Left ventricle myocardium inferior (tissue), 1 donor: ENCODE data around the gene TAOK2. TPM values are rescaled to one million over a fixed set of nuclear protein-coding genes. Genes with fewer than 3 reads are reported as not detected.

Experiments used
- DNase-seq: peaks from one replicate; pipeline ENCODE4 v3.0.0-alpha.2; 2020
- H3K27ac ChIP-seq: fragments of 200-600 bp; replicated peaks from 2 replicates; pipeline ENCODE4 v1.8.0; 2021
- H3K27me3 ChIP-seq: fragments of 200-600 bp; 2 replicates; pipeline ENCODE4 v1.8.0; 2021; ENCODE audit warnings: low read depth
- H3K36me3 ChIP-seq: fragments of 200-600 bp; 2 replicates; pipeline ENCODE4 v1.8.0; 2021
- H3K4me1 ChIP-seq: fragments of 200-600 bp; 2 replicates; pipeline ENCODE4 v1.8.0; 2021
- H3K4me3 ChIP-seq: fragments of 200-600 bp; 2 replicates; pipeline ENCODE4 v1.8.0; 2021; ENCODE audit warnings: mild to moderate bottlenecking, moderate library complexity
- H3K9me3 ChIP-seq: fragments of 200-600 bp; replicated peaks from 2 replicates; pipeline ENCODE4 v1.8.0; 2021
- CTCF ChIP-seq: fragments of 200-600 bp; IDR thresholded peaks from 2 replicates; pipeline ENCODE4 v1.8.0; 2021; ENCODE audit warnings: antibody characterized with exemption, mild to moderate bottlenecking, borderline replicate concordance
- intact Hi-C: fragments of 100-400 bp; cut with micrococcal nuclease; formaldehyde crosslinking; loops from one replicate; pipeline ENCODE4 v1.11.0; 2022
- total RNA-seq: library from RNA; stranded (reverse); fragmentation: NEBNext Ultra II Directional; extraction: Animal tissue kit (Norgen Biotek cat#: 25700); gene quantifications from one replicate; pipeline ENCODE4 v1.2.1, GENCODE V29; 2021
- donor health status: DM: no; HTN: yes; CAD: no; lungs with severe emphysema.

The TAOK2 gene
- total RNA-seq, 1 donor from 2014 or later, result 34.3 TPM

GRCh38 chr16:30024451-30024850 is 50.8 kb downstream of the TAOK2 start:
- H3K36me3 ChIP-seq, result no peaks in the 10 kb centered on the region
- peaks cover 67% of the 10 kb centered on the region for H3K27me3 ChIP-seq
- no peak for DNase-seq
- peaks cover 13% of the 10 kb centered on the region for H3K4me1 ChIP-seq
- no peak overlapping the region for H3K27ac ChIP-seq
- intact Hi-C loops, result no loop called here
- TF ChIP-seq CTCF, result no peak
- no peak overlapping the region for H3K4me3 ChIP-seq
- no peaks in the 10 kb centered on the region for H3K9me3 ChIP-seq

- TF ChIP-seq CTCF, result no peak
- no peaks in the 10 kb centered on the region for H3K36me3 ChIP-seq
- H3K4me3 ChIP-seq, result no peak overlapping the region
- peaks cover 13% of the 10 kb centered on the region for H3K4me1 ChIP-seq
- H3K9me3 ChIP-seq, result no peaks in the 10 kb centered on the region
- no peak for DNase-seq
- no peak overlapping the region for H3K27ac ChIP-seq
- H3K27me3 ChIP-seq, result peaks cover 74% of the 10 kb centered on the region
- intact Hi-C loops, result no loop called here
Measured at GRCh38 chr16:30025156-30025555, 51.5 kb downstream of the TAOK2 start.

GRCh38 chr16:30025574-30025973 is 51.9 kb downstream of the TAOK2 start:
- intact Hi-C loops, result no loop called here
- no peaks in the 10 kb centered on the region for H3K36me3 ChIP-seq
- peaks cover 76% of the 10 kb centered on the region for H3K27me3 ChIP-seq
- H3K4me3 ChIP-seq, result no peak overlapping the region
- peaks cover 13% of the 10 kb centered on the region for H3K4me1 ChIP-seq
- TF ChIP-seq CTCF, result no peak
- H3K27ac ChIP-seq, result no peak overlapping the region
- DNase-seq, result no peak
- H3K9me3 ChIP-seq, result no peaks in the 10 kb centered on the region

- intact Hi-C loops, result no loop called here
- H3K27me3 ChIP-seq, result peaks cover 77% of the 10 kb centered on the region
Measured at GRCh38 chr16:30026449-30026848, 52.8 kb downstream of the TAOK2 start.

GRCh38 chr16:30027588-30028437 is 54.1 kb downstream of the TAOK2 start:
- no peak for DNase-seq
- Histone ChIP-seq H3K9me3 (no peaks in the 10 kb centered on the region), H3K4me1 (peaks cover 9% of the 10 kb centered on the region), H3K27ac (no peak overlapping the region), H3K36me3 (no peaks in the 10 kb centered on the region), H3K27me3 (peaks cover 90% of the 10 kb centered on the region), H3K4me3 (no peak overlapping the region)
- intact Hi-C loops, result no loop called here
- TF ChIP-seq CTCF, result no peak

More at GRCh38 chr16:30026449-30026848, 52.8 kb downstream of the TAOK2 start:
- Histone ChIP-seq H3K4me1 (peaks cover 12% of the 10 kb centered on the region), H3K36me3 (no peaks in the 10 kb centered on the region), H3K4me3 (no peak overlapping the region), H3K27ac (no peak overlapping the region), H3K9me3 (no peaks in the 10 kb centered on the region)
- DNase-seq, result no peak
- TF ChIP-seq CTCF, result no peak
